H9 (cell line): ENCODE measurements around the gene RDH13. TPM values are rescaled to one million over a fixed set of nuclear protein-coding genes. Genes with fewer than 3 reads are reported as not detected.

Experiments used
- DNase-seq: peaks from one replicate; pipeline ENCODE4 v3.0.0-alpha.2; 2017
- H2AFZ ChIP-seq: one replicate; pipeline ENCODE4 v1.6.1; 2013; ENCODE audit warnings: mild to moderate bottlenecking, low read length, control low read depth, moderate library complexity
- H2AK5ac ChIP-seq: 2 replicates; pipeline ENCODE4 v1.6.1; 2013; ENCODE audit warnings: low read length, control low read depth, mixed read lengths; ENCODE audit not compliant: insufficient read length
- H2BK120ac ChIP-seq: one replicate; pipeline ENCODE4 v1.6.1; 2013; ENCODE audit warnings: low read depth, mild to moderate bottlenecking, low read length, control low read depth, inconsistent platforms; ENCODE audit not compliant: poor library complexity, severe bottlenecking
- H2BK12ac ChIP-seq: 2 replicates; pipeline ENCODE4 v1.6.1; 2013; ENCODE audit warnings: low read length, control low read depth, mixed read lengths, low read depth; ENCODE audit not compliant: insufficient read length
- H2BK15ac ChIP-seq: 2 replicates; pipeline ENCODE4 v1.6.1; 2013; ENCODE audit warnings: low read depth, low read length, control low read depth
- H2BK20ac ChIP-seq: one replicate; pipeline ENCODE4 v1.6.1; 2013; ENCODE audit warnings: low read depth, mild to moderate bottlenecking, low read length, control low read depth, inconsistent platforms; ENCODE audit not compliant: poor library complexity, severe bottlenecking
- H2BK5ac ChIP-seq: 2 replicates; pipeline ENCODE4 v1.6.1; 2013; ENCODE audit warnings: low read length, control low read depth, mixed read lengths; ENCODE audit not compliant: insufficient read length
- H3K14ac ChIP-seq: 2 replicates; pipeline ENCODE4 v1.6.1; 2013; ENCODE audit warnings: low read length, control low read depth; ENCODE audit not compliant: insufficient read depth
- H3K18ac ChIP-seq: 2 replicates; pipeline ENCODE4 v1.6.1; 2013; ENCODE audit warnings: low read depth, mild to moderate bottlenecking, mixed read lengths, low read length, control low read depth; ENCODE audit not compliant: insufficient read length
- H3K23ac ChIP-seq: 2 replicates; pipeline ENCODE4 v1.6.1; 2013; ENCODE audit warnings: low read length, control low read depth, mixed read lengths, low read depth; ENCODE audit not compliant: insufficient read length
- H3K23me2 ChIP-seq: 2 replicates; pipeline ENCODE4 v1.6.1; 2013; ENCODE audit warnings: low read depth, mild to moderate bottlenecking, mixed read lengths, low read length, control low read depth; ENCODE audit not compliant: insufficient read length, poor library complexity, severe bottlenecking
- H3K27ac ChIP-seq: 2 replicates; pipeline ENCODE4 v1.5.1; 2013; ENCODE audit warnings: low read length, control low read depth, mixed read lengths, low read depth; ENCODE audit not compliant: insufficient read length
- H3K27me3 ChIP-seq: 2 replicates; pipeline ENCODE4 v1.6.1; 2013; ENCODE audit warnings: low read length, control low read depth, inconsistent platforms; ENCODE audit not compliant: insufficient read depth
- H3K4ac ChIP-seq: 2 replicates; pipeline ENCODE4 v1.6.1; 2013; ENCODE audit warnings: low read depth, mild to moderate bottlenecking, control low read depth, inconsistent platforms, low read length, moderate library complexity
- H3K4me1 ChIP-seq: 2 replicates; pipeline ENCODE4 v1.6.1; 2013; ENCODE audit warnings: low read length, control low read depth, inconsistent platforms; ENCODE audit not compliant: insufficient read depth
- H3K4me2 ChIP-seq: 2 replicates; pipeline ENCODE4 v1.6.1; 2013; ENCODE audit warnings: low read length, control low read depth, mixed read lengths; ENCODE audit not compliant: insufficient read length, insufficient read depth
- H3K56ac ChIP-seq: 2 replicates; pipeline ENCODE4 v1.6.1; 2013; ENCODE audit warnings: low read depth, mild to moderate bottlenecking, mixed read lengths, low read length, control low read depth; ENCODE audit not compliant: insufficient read length
- H3K79me1 ChIP-seq: 2 replicates; pipeline ENCODE4 v1.6.1; 2013; ENCODE audit warnings: low read depth, mild to moderate bottlenecking, moderate library complexity, low read length, control low read depth, inconsistent platforms; ENCODE audit not compliant: insufficient read depth, poor library complexity, severe bottlenecking
- H3K79me2 ChIP-seq: 2 replicates; pipeline ENCODE4 v1.6.1; 2013; ENCODE audit warnings: low read length, control low read depth, inconsistent platforms; ENCODE audit not compliant: insufficient read depth
- H3K9ac ChIP-seq: 2 replicates; pipeline ENCODE4 v1.6.1; 2013; ENCODE audit warnings: low read length, control low read depth, mixed read lengths; ENCODE audit not compliant: insufficient read length; ENCODE audit errors: extremely low read depth
- H3K9me3 ChIP-seq: one replicate; pipeline ENCODE4 v1.6.1; 2013; ENCODE audit warnings: low read depth, low read length, inconsistent platforms; ENCODE audit not compliant: control insufficient read depth
- H3T11ph ChIP-seq: one replicate; pipeline ENCODE4 v1.6.1; 2013; ENCODE audit warnings: mild to moderate bottlenecking, low read length, control low read depth, inconsistent platforms
- H4K20me1 ChIP-seq: one replicate; pipeline ENCODE4 v1.6.1; 2013; ENCODE audit not compliant: control insufficient read depth, insufficient read length, insufficient read depth
- H4K5ac ChIP-seq: 2 replicates; pipeline ENCODE4 v1.6.1; 2013; ENCODE audit warnings: low read depth, mild to moderate bottlenecking, mixed read lengths, low read length, control low read depth; ENCODE audit not compliant: insufficient read length
- H4K8ac ChIP-seq: replicated peaks from 2 replicates; pipeline ENCODE4 v1.6.1; 2013; ENCODE audit warnings: low read length, control low read depth, mixed read lengths, low read depth; ENCODE audit not compliant: insufficient read length
- H4K91ac ChIP-seq: 2 replicates; pipeline ENCODE4 v1.6.1; 2013; ENCODE audit warnings: low read depth, mild to moderate bottlenecking, moderate library complexity, mixed read lengths, low read length, control low read depth; ENCODE audit not compliant: insufficient read length
- H3K27ac Mint-ChIP-seq, 3 experiments: 2 replicates in 2 of 3; 3 replicates in 1 of 3; pipeline ENCODE4 v1.8.0; 2020 to 2021; ENCODE audit warnings: mixed read lengths in 3 of 3, mild to moderate bottlenecking in 1 of 3, moderate library complexity in 1 of 3
- H3K27me3 Mint-ChIP-seq: 2 replicates; pipeline ENCODE4 v1.8.0; 2021; ENCODE audit warnings: low read depth, mild to moderate bottlenecking, moderate library complexity, mixed read lengths
- H3K36me3 Mint-ChIP-seq, 3 experiments: 2 replicates in 2 of 3; 3 replicates in 1 of 3; pipeline ENCODE4 v1.8.0; 2020 to 2021; ENCODE audit warnings: low read depth in 3 of 3, mixed read lengths in 3 of 3; ENCODE audit not compliant: insufficient read depth in 1 of 3
- H3K4me1 Mint-ChIP-seq, 2 experiments: 2 replicates each; pipeline ENCODE4 v1.8.0; 2020; ENCODE audit warnings: mixed read lengths in 2 of 2
- H3K4me3 Mint-ChIP-seq, 2 experiments: 2 replicates in 1 of 2; 3 replicates in 1 of 2; pipeline ENCODE4 v1.8.0; 2020 to 2021; ENCODE audit warnings: mild to moderate bottlenecking in 2 of 2, mixed read lengths in 2 of 2, moderate library complexity in 1 of 2
- H3K9me3 Mint-ChIP-seq, 2 experiments: 2 replicates in 1 of 2; 3 replicates in 1 of 2; pipeline ENCODE4 v1.8.0; 2020; ENCODE audit warnings: mild to moderate bottlenecking in 2 of 2, mixed read lengths in 2 of 2, moderate library complexity in 1 of 2
- CTCF ChIP-seq: fragments of 200-600 bp; sonication (generic); conservative IDR thresholded peaks from 3 replicates; pipeline ENCODE4 v1.8.0; 2021; ENCODE audit warnings: antibody characterized with exemption, mild to moderate bottlenecking
- WGBS: extraction: QIAGEN DNeasy Blood & Tissue Kit; methylation state at CpG from one replicate; pipeline ENCODE4 v1.1.7; 2013; ENCODE audit warnings: missing lambda C conversion rate, low lambda C conversion rate, mixed read lengths; ENCODE audit not compliant: insufficient read length; ENCODE audit errors: extremely low coverage; 5-methylcytosine and 5-hydroxymethylcytosine counted together
- total RNA-seq: library from RNA; stranded (reverse); gene quantifications from 2 replicates; pipeline ENCODE4 v1.2.1, GENCODE V29; 2021

RDH13 gene
- total RNA-seq, 1 experiment from 2014 or later, result 21.5 TPM

- H3K56ac ChIP-seq, result no peak overlapping the region
- H4K8ac ChIP-seq, result no peak overlapping the region
- H3K27me3 Mint-ChIP-seq, result no peaks in the 10 kb centered on the region
- no peaks in the 10 kb centered on the region for H3K9me3 ChIP-seq
- no peak overlapping the region for H2AK5ac ChIP-seq
- H3K27ac ChIP-seq, result no peak overlapping the region
- H3K18ac ChIP-seq, result no peak overlapping the region
- H3K4me2 ChIP-seq, result no peak overlapping the region
- no peaks in the 10 kb centered on the region for H3K27me3 ChIP-seq
- H3K9ac ChIP-seq, result no peak overlapping the region
- H4K5ac ChIP-seq, result no peak overlapping the region
- H3K14ac ChIP-seq, result no peak overlapping the region
- no peaks in the 10 kb centered on the region for H3K23me2 ChIP-seq
- no peak for DNase-seq
- peaks cover 37 to 84% (median 63%) of the 10 kb centered on the region in 3 experiments for H3K36me3 Mint-ChIP-seq
- no peak overlapping the region for H4K91ac ChIP-seq
- no peak overlapping the region for H2BK5ac ChIP-seq
- H3K23ac ChIP-seq, result no peak overlapping the region
- no peaks in the 10 kb centered on the region for H3K4me1 ChIP-seq
- no peak overlapping the region for H2BK12ac ChIP-seq
- no peak overlapping the region for H2BK20ac ChIP-seq
- H2BK15ac ChIP-seq, result no peak overlapping the region
- H3K4me3 Mint-ChIP-seq, result no peak overlapping the region
- H3T11ph ChIP-seq, result no peak overlapping the region
- no peak overlapping the region for H2BK120ac ChIP-seq
- TF ChIP-seq CTCF, result no peak
- no peaks in the 10 kb centered on the region for H3K9me3 Mint-ChIP-seq
- no peaks in the 10 kb centered on the region for H3K79me2 ChIP-seq
- WGBS, result no CpG with 5 or more reads among the region's 25 CpGs
- H3K4ac ChIP-seq, result no peak overlapping the region
- H4K20me1 ChIP-seq, result no peaks in the 10 kb centered on the region
- H2AFZ ChIP-seq, result no peak overlapping the region
- no peaks in the 10 kb centered on the region for H3K4me1 Mint-ChIP-seq
- no peaks in the 10 kb centered on the region for H3K79me1 ChIP-seq
- no peak overlapping the region; a peak in 1 of 7 replicates for H3K27ac Mint-ChIP-seq
Measured at GRCh38 chr19:55050749-55051532, 12.0 kb downstream of the RDH13 start.
